D721Med (cell line): ENCODE results near the gene TWF2.
A peak's percentile ranks its signal among the peaks of the same experiment; 100 is the strongest.

Experiments used
- DNase-seq: peaks from one replicate; pipeline ENCODE4 v3.0.0; 2011; ENCODE audit warnings: low spot score; ENCODE audit not compliant: insufficient read length
- FAIRE-seq: peaks from 2 replicates; lab custom pipeline; 2011; peaks lifted over from hg19 to GRCh38; lab: Jason Lieb, UNC
- TF ChIP-seq, protein P1 (sequence below): IDR thresholded peaks from 2 replicates; pipeline ENCODE4 v1.5.1; 2012; ENCODE audit warnings: mild to moderate bottlenecking, control low read depth; ENCODE audit not compliant: insufficient read depth; ENCODE audit errors: missing control alignments

The TWF2 gene

DNA sequence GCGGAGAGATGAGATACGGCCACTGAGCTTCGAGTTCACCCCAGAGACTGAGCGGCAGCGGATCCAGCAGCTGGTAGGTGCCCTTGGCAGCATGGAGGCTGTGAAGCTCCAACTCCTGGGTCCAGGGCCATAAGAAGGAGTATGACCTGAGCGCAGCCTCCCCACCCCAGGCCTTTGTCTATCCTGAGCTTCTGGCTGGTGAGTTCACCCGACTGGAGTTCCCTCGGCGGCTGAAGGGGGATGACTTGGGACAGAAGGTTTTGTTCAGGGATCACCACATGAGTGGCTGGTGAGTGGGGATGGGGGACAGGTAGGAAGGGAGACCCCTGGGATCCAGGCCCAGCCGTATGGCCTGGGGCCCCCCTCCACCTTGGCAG lies 9.2 kb upstream of the TWF2 start:
- TF ChIP-seq, protein P1, sequence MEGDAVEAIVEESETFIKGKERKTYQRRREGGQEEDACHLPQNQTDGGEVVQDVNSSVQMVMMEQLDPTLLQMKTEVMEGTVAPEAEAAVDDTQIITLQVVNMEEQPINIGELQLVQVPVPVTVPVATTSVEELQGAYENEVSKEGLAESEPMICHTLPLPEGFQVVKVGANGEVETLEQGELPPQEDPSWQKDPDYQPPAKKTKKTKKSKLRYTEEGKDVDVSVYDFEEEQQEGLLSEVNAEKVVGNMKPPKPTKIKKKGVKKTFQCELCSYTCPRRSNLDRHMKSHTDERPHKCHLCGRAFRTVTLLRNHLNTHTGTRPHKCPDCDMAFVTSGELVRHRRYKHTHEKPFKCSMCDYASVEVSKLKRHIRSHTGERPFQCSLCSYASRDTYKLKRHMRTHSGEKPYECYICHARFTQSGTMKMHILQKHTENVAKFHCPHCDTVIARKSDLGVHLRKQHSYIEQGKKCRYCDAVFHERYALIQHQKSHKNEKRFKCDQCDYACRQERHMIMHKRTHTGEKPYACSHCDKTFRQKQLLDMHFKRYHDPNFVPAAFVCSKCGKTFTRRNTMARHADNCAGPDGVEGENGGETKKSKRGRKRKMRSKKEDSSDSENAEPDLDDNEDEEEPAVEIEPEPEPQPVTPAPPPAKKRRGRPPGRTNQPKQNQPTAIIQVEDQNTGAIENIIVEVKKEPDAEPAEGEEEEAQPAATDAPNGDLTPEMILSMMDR: no peak
- FAIRE-seq (no peak), DNase-seq (no peak)

DNA sequence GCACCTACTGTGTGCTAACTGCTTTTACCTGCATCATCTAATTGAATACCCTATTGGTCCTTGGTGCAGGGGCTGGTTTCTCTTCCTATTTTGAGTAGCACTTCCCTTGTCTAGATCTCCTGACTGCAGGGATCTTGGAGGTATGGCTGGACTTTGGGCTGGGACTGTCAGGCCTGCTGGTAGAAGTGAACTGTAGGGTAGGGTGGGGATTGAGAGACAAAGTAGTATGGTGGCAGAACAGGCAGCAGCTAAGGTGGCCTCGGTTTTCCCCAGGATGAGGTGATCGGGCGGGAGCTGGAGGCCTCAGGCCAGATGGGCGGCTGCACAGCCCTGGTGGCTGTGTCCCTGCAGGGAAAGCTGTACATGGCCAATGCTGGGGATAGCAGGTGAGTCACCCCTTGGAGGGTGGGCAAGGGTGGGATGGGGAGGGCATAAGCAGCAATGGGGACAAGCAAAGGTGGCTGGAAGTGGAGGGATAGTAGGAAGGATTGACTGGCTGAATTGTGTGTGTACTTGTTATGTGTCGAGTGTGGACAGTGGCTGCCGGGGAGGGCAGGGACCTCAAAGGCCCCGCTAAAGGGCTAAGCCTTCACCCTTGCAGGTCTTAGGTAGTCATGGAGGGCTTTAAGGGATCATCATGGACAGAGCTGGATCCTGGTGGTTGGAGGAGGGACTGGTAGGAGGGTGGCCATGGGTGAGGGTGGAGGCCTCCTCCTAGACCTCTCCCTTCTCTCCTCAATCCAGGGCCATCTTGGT lies 8.6 kb upstream of the TWF2 start:
- DNase-seq (no peak), FAIRE-seq (no peak)
- TF ChIP-seq, protein P1: no peak

DNA sequence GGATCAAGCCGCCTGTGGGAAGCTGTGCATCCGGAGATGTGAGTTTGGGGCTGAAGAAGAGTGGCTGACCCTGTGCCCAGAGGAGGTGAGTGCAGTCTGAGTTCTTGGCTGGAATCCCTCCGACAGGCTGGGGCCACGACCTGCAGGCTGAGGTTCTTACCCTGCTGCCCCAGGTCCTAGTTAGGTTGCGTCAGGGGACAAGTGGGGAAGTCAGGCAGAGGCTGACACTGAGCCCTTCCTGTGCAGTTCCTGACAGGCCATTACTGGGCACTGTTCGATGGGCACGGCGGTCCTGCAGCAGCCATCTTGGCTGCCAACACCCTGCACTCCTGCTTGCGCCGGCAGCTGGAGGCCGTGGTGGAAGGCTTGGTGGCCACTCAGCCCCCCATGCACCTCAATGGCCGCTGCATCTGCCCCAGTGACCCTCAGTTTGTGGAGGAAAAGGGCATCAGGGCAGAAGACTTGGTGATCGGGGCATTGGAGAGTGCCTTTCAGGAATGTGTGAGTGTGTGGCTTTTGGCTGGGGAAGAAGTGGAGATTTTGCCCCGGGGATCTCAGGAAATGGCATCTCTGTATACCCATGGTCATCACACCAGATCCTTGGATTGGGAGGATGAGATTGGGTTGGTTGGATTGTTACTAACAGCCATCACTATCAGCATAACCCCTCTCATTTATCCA lies 7.9 kb upstream of the TWF2 start:
- FAIRE-seq (no peak), DNase-seq (no peak)
- TF ChIP-seq, protein P1: no peak

DNA sequence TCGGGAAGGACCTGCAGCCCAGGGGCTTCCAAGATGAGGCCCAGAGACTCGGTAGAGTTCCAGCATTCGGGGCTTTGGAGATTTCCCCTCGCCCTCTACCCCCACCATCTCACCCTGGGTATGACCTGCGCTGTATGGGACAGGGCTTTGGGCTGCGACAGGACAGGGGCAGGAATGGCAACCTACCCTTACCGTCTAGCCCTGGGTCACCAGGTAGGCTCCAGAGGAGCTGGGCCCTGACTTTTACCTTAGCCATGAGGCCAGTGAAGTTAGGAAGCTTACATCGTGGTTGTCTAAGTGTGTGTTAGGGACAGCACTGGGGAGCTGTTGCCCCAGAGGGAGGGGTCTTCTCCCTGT lies 7.3 kb upstream of the TWF2 start:
- FAIRE-seq (no peak), DNase-seq (no peak)
- TF ChIP-seq, protein P1: no peak

DNA sequence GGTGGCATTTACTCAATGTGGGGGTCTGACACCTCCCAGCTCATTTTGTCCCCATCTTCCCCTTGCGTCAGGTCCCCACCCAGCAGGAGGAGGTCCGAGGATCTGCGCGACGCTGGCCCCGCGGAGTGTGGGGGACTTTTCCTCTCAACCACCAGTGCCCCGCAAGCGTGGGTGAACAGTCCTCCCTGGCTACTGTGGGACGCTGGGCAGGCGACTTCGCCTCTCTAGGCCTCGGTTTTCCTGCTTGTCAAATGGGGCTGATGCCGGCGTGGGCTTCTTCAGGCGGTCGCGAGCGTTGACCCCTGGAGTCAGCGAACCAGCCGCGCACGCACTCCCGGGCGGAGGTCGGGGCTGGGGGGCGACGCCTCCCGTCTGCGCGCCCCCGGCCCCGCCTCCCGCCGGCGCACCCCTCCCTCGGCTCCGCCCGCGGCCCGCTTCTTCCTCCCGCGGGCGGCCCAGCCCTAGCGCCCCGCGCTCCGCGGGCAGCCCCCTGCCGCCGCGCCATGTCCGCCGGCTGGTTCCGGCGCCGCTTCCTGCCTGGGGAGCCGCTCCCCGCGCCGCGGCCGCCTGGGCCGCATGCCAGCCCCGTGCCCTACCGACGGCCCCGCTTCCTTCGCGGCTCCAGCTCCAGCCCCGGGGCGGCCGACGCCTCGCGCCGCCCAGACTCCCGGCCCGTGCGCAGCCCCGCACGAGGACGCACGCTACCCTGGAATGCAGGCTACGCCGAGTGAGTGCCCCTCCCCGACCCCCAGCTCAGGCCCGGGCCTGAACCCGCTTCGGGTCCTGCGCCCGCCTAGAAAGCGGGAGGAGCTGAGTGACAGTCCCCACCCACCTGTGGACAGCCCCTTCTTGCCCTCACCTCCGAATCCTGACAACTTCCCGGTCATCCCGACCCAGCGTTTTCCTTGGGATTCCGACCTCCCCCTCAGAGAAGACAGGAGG lies 6.6 kb upstream of the TWF2 start, which contains the start of gene PPM1M:
TSS of gene PPM1M (plus strand) at position 438 of the 942 bp plus-strand sequence. CDS start at position 504, 66 bp downstream.
- FAIRE-seq (no peak), DNase-seq (peak; percentile 71)
- TF ChIP-seq, protein P1: no peak

DNA sequence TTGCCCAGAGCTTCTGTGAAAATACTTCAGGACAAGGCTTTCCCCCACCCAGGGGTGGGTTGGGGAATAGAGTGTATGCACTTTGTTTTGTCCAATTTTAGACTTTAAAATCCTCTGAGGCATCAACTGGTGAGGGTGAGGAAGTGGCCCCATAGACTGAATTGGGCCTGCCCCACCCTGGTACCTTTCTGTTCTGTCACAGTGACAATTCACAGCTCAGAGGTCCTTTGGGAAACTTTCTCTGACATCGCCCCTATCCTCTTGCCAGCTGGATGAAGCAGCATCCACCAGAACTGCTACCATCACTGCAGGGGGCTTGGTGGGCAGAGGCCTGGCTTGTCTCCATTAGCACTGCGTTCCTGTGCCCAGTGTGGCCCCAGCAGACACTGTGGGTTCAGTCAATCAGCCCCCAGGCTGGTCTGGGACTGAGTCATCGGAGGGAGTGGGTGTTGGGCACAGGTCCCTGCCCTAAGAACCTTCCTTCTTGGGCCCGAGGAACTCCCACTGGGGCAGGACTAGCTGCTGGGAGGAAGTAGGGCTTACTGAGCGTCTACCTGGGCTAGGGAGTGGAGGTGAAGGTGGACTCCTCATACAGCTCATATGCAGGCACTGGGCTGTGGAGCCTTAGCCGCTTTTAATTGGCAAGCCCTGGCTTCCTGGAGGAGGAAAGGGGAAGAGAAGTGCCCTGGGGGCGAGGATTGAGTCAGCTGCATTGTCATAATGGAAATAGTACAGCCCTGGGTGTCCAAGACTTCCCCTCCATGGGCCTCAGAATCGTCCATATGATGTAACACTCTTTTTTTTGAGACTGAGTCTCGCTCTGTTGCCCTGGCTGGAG lies 5.1 kb upstream of the TWF2 start:
- FAIRE-seq (no peak), DNase-seq (no peak)
- TF ChIP-seq, protein P1: no peak
